Kidney glomerular epithelial cell (primary cell): ENCODE measurements around the gene RRBP1.

Source experiments
- DNase-seq: peaks from one replicate; lab custom pipeline; 2025; lab: John Stamatoyannopoulos, UW

Gene RRBP1

DNA sequence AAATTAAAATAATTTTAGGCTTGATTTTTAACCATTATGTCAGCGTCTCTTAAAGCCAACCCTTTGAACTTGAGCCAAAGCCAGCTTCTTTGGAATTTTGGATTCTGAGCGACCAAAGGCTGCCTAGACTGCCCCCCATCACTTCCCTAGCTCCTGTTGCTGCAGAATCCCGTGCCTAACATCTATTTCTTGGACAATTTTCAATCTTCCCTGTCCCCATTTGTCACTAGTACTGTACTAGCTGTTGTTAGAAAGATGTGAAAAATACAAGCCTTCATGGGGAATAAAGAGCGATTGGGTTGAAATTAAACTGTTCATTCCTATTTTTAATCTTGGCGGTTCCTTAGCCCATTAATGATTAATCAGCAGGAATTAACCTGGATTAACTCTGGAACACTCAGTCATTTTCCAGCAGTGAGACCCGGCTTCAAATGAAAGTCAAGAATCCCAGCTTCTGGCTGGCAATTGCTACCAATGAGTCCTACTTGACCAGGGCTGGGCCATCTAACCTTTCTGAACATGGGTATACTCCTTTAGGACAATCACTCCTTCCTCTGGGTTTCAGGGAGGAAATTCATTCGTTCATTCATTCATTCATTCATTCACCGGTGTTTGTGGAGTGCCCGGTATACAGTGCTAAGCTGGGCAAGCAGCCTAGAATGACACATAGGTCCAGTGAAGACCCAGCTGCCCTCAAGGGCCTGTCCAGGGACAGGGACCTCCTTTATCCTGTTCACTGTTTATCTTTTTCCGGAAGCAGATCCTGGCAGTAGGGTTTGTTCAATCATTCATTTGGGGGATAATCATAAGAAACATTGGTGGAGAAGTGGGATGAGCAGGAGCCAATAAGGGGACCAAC lies 1.4 kb upstream of the RRBP1 start:
- DNase-seq, result no peak

GRCh38 chr20:17682889-17683198 lies 802 bp upstream of the RRBP1 start:
- no peak for DNase-seq

- DNase-seq, result no peak
These were observed 328 bp downstream of the RRBP1 start for GRCh38 chr20:17681726-17682102.

DNA sequence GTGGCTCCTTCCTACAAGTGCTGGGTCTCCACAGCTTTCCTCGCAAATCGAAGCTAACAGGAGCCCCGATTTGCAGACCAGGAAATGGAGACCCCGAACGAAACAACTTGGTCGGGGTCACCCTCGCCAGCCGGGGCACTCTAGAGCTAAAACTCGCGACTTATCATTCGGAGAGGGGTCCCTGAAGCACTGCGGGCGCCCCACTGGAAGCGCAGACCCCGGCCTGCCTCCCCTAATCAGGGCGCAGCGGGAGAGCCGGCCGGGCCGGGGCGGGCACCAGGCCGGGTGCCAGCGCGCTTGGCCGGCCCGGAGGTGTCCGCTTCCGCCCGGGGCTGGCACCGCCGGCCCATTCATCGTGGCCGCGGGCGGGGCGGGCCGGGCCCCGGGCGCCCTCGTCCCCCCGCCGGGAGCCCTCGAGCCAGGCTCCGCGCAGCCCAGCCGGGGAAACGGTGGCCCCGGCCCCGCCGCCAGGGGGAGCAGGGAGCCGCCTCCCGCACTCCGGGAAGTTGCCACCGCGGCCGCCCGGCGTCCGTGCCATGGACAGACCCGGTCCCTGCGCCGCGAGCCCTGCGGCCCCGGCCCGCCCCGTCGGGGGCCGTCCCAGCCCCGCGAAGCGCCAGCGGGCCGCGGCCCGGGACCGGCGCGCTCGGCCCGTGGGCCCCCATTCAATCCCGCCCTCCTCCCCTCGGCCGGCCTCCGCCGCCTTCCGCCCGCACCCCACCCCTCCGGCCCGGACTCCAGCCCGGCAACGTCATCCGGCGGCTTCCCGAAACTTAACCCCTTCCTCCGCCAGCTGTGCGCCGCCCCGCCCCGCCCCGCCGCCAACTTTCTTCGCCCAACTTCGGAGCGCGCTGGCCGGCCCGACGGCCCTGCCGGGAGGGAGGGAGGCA lies 961 bp downstream of the RRBP1 start:
- DNase-seq, result peak; percentile 35

GRCh38 chr20:17679941-17680835 lies 1.9 kb downstream of the RRBP1 start:
- peak; percentile 14 for DNase-seq

DNA sequence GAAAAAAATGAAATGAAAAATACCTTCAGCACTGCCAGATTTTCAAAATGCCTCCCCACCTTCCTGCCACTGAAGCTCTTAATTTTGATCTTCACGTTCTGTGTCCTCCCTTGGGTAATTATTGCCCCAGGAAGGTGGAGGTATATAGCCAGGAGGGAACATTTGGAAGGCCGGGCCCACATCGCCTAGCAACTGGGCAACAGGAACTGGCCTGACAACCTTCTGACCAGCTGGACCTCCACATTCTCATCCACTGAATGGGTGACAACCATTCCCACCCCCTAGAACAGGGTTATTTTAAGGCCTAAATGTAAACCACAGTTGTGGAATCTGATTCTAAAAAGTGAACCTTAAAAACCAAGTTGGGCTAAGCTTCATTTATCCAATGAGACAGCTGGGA lies 3.2 kb downstream of the RRBP1 start:
- DNase-seq, result no peak

- DNase-seq, result no peak
These were observed 3.7 kb downstream of the RRBP1 start for GRCh38 chr20:17678295-17678694.

DNA sequence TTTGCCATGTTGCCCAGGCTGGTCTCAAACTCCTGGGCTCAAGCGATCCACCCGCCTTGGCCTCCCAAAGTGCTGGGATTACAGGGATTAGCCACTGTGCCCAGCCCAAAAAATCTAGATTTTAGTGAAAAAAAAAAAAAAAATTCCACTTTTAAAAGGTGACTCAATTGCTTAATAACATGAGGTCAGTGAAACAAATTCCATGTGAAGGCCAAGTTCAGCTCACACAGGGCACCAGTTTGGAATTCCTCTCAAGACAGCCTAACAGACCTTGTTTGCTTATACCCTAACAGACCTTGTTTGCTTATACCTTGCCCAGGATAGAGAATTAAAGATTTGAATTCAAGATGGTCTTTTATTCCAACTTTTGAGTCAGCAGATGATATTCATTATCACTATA lies 5.1 kb downstream of the RRBP1 start:
- DNase-seq, result no peak

DNA sequence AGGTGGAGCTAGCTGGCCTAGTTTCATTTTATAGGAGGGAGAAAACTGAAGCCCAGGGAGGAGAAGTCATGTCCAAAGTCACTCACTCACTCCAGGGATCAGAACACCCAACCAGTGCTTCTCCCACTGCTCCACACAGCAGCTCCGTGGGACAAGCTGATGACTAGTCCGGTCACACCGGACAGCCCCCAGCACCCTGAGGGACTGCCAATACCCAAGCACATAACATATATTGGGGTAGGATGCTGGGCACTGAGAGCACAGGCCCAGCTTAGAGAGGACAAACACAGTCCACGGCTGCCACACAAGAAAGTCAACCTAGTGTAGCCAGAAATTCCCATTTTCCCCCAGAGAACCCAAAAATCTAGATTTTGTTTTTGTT lies 5.7 kb downstream of the RRBP1 start:
- no peak for DNase-seq

- no peak for DNase-seq
These were observed 6.3 kb downstream of the RRBP1 start for GRCh38 chr20:17675519-17676377.

- DNase-seq, result no peak
These were observed 7.1 kb downstream of the RRBP1 start for GRCh38 chr20:17674722-17675518.

DNA sequence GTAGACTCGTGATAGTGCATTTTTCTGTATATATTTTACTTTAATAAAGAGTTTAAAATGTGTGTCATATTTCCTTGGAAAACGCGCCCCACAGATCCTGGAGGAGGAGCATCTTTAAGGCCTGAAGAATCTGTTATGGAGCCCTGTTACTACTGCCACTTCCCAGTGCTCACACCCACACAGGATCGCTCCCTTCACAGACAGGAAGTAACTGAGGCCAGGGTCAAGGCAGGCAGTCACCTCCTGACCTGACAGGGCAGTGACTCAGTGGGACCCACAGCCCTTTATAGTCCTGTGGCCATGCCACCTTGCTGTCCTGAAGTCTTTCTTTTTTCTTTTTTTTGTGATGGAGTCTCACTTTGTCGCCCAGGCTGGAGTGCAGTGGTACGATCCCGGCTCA lies 9.0 kb downstream of the RRBP1 start:
- no peak for DNase-seq

DNA sequence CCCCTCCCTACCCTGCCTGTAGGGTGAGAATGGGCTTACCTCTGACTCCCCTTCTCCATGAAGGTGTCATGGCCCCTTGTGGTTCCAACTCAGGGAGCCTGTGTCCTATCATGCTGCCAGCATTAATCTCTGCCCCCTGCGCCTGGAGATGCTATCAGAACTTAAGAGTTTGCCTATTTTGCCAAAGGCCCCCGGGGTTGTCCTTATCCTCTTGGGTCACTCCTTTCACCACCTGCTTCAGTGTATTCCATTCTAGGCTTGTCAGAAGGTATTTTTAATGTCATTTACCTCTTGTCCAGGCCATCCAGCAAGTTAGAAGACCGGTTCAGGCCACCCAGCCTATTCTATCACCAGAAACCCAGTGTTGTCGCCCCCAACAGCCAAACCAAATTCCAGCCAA lies 10.5 kb downstream of the RRBP1 start:
- no peak for DNase-seq

DNA sequence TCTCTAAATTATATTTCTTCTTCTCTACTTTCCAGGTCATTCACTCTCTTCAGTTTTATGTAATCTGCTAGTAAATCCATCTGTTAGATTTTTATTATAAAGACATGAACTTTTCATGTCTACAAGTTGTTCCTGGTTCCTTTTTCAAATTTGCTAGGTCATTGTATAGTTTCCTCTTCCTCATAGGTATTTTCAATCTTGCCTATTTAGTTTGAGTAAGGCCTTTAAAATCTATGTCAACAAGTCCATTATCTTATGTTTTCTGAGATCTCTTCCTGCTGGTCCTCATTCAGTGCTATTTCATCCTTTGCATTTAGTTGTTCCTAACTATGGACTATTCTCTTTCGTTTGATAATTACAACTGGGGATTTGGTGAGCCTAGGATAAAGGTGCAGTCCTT lies 11.0 kb downstream of the RRBP1 start:
- no peak for DNase-seq

DNA sequence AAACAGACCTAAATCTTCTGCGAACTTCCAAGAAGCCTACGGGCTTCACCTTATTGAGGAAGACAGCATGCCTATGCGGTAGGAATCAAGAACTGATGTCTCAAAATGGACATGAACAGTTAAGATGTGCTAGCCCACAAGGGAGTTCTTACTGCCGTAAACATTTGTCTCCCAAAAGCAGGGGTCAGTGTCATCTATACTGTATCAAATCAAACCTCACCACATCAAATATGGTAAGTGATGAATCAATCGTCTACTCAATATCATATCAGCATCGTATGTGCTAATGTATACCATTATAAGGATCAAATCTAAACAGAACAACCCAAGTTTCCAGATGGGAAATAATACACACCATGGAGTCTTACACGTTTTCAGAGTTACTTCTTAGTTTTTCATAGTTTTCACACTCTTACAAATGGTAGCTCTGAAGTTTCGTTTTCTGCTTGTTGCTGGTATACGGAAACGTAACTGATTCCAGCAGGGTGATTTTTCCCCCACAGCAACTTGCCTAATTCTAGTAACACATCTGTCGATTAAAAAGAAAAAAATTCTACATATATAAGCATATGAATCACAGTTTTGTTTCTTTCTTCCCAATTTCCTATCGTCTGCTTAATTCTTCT lies 12.6 kb downstream of the RRBP1 start:
- no peak for DNase-seq

DNA sequence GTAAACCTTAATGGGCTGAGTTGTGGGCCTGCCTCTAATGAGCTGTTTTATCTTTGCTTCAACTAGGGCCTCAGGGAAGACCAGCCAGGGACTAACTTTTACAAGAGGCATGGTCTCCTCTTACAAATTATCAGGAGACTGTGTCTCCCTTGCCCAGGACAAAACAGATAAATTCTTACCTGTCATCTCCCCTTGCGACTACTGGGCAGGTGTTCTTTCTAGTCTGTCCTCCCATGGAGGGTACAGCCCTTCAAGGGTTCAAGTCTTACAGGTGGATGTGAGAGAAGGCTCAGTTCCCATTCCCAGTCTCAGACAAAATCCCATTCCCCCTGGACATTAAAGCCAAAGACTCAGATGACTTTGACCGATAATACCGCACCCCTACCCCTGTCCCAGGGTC lies 13.6 kb downstream of the RRBP1 start:
- no peak for DNase-seq

DNA sequence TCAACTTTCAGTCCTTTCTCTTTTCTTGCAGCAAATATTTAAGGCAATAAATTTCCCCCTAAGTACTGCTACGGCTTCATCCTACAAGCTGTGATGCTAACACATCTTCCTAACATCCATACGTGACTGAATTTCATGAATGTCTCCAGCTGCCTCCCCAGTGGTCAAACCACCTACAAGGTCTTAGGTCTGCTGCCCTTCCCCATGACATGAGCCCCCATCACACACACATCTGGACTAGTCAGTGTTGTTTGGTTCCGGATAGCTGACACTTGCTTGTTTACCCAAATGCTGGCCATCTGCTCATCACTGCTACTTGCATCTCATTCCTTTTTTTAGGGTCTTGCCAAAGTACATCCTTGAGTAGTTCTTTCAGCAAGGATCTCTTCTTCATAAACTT lies 14.6 kb downstream of the RRBP1 start:
- DNase-seq, result no peak

GRCh38 chr20:17666481-17666880 lies 15.6 kb downstream of the RRBP1 start:
- peak; percentile 5 for DNase-seq

DNA sequence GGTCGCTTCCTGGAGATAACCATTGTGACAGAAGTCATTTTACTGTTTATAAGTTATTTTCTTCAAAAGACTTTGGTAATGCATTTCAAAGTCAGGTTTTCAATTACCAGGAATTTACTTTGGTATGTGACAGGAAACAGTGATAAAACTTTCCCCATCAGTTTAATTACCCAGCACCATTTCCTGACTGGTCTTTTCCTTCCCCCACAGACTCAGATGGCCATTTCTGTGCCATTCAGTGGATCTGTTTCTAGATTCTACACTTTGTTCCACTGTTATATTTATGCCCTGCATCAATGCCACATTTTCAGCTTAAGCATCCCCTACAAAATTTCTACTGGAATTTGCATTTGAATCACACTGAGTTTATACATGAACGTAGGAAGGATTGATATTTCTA lies 16.3 kb downstream of the RRBP1 start:
- no peak for DNase-seq

DNA sequence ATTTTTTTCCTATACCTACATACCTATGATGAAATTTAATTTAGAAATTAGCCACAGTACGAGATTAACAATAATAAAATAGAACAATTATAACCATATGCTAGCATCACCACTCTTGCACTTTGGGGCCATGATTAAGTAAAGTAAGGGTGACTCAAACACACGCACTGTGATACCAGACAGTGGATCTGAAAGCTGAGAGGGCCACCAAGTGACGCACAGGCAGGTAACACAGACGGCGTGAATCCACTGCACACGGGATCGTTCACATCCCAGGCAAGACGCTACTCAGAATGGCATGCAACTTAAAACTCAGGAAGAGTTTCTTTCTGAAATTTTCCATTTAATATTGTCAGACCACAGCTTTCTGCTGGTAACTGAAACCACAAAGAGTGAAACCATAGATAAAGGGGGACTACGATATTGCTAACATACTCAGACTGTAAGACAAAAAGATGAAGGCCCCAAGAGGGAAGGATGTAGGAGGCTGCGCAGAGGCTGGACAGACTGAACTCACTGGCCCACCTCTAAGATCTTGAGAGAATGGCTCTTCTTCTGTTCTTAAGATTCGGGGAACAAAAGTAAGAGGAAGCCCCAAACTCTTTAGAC lies 17.9 kb downstream of the RRBP1 start:
- DNase-seq, result no peak
